ENCODE results near the gene JADE2.
A peak's percentile ranks its signal among the peaks of the same experiment; 100 is the strongest.

Gene JADE2

GRCh38 chr5:134529460-134529859 is 4.0 kb downstream of the JADE2 start:
- DNase-seq (ENCODE audit: low read depth in 2 of 3, low spot score in 2 of 3): no peak

GRCh38 chr5:134530301-134531077 is 5.0 kb downstream of the JADE2 start:
- no peak for DNase-seq (ENCODE audit: low read depth in 2 of 3, low spot score in 2 of 3)

GRCh38 chr5:134533115-134533815 is 7.8 kb downstream of the JADE2 start:
- no peak for DNase-seq (ENCODE audit: low read depth in 2 of 3, low spot score in 2 of 3)

- no peak for DNase-seq (ENCODE audit: low read depth in 2 of 3, low spot score in 2 of 3)
Observed at GRCh38 chr5:134534058-134534725, 8.7 kb downstream of the JADE2 start.

- no peak for DNase-seq (ENCODE audit: low read depth in 2 of 3, low spot score in 2 of 3)
Observed at GRCh38 chr5:134534726-134535110, 9.2 kb downstream of the JADE2 start.

- DNase-seq (ENCODE audit: low read depth in 2 of 3, low spot score in 2 of 3): no peak
Observed at GRCh38 chr5:134536876-134537275, 11.4 kb downstream of the JADE2 start.

GRCh38 chr5:134537297-134537696 is 11.8 kb downstream of the JADE2 start:
- DNase-seq (ENCODE audit: low read depth in 2 of 3, low spot score in 2 of 3): no peak

- DNase-seq (ENCODE audit: low read depth in 2 of 3, low spot score in 2 of 3): no peak
Observed at GRCh38 chr5:134538296-134538695, 12.8 kb downstream of the JADE2 start.

- no peak for DNase-seq (ENCODE audit: low read depth in 2 of 3, low spot score in 2 of 3)
Observed at GRCh38 chr5:134539732-134540131, 14.3 kb downstream of the JADE2 start.

- DNase-seq (ENCODE audit: low read depth in 2 of 3, low spot score in 2 of 3): no peak
Observed at GRCh38 chr5:134540747-134541733, 15.6 kb downstream of the JADE2 start.

- DNase-seq (ENCODE audit: low read depth in 2 of 3, low spot score in 2 of 3): no peak
Observed at GRCh38 chr5:134541736-134542376, 16.4 kb downstream of the JADE2 start.

GRCh38 chr5:134543820-134544614 is 18.5 kb downstream of the JADE2 start:
- DNase-seq (ENCODE audit: low read depth in 2 of 3, low spot score in 2 of 3): peak in 2 of 3 experiments; percentile 33 to 37

- no peak for DNase-seq (ENCODE audit: low read depth in 2 of 3, low spot score in 2 of 3)
Observed at GRCh38 chr5:134545070-134545868, 19.8 kb downstream of the JADE2 start.

- DNase-seq (ENCODE audit: low read depth in 2 of 3, low spot score in 2 of 3): no peak
Observed at GRCh38 chr5:134547066-134547465, 21.6 kb downstream of the JADE2 start.

GRCh38 chr5:134547579-134547978 is 22.1 kb downstream of the JADE2 start:
- no peak for DNase-seq (ENCODE audit: low read depth in 2 of 3, low spot score in 2 of 3)

GRCh38 chr5:134547999-134548658 is 22.7 kb downstream of the JADE2 start:
- DNase-seq (ENCODE audit: low read depth in 2 of 3, low spot score in 2 of 3): no peak

GRCh38 chr5:134549714-134550113 is 24.2 kb downstream of the JADE2 start:
- no peak for DNase-seq (ENCODE audit: low read depth in 2 of 3, low spot score in 2 of 3)

All from activated CD8-positive, alpha-beta memory T cell treated with anti-CD3 and anti-CD28 coated beads for 48 hours (primary cell).